HG03558 (cell line): ENCODE results near the gene GADL1.

Experiments
- ATAC-seq: cut with Tn5 transposase; IDR thresholded peaks from one replicate; pipeline ENCODE4 v1.9.1; 2021; ENCODE audit warnings: moderate number of reproducible peaks; ENCODE audit not compliant: unreplicated experiment; ENCODE audit errors: extremely low read depth

Gene GADL1, protein sequence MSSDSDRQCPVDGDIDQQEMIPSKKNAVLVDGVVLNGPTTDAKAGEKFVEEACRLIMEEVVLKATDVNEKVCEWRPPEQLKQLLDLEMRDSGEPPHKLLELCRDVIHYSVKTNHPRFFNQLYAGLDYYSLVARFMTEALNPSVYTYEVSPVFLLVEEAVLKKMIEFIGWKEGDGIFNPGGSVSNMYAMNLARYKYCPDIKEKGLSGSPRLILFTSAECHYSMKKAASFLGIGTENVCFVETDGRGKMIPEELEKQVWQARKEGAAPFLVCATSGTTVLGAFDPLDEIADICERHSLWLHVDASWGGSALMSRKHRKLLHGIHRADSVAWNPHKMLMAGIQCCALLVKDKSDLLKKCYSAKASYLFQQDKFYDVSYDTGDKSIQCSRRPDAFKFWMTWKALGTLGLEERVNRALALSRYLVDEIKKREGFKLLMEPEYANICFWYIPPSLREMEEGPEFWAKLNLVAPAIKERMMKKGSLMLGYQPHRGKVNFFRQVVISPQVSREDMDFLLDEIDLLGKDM

DNA sequence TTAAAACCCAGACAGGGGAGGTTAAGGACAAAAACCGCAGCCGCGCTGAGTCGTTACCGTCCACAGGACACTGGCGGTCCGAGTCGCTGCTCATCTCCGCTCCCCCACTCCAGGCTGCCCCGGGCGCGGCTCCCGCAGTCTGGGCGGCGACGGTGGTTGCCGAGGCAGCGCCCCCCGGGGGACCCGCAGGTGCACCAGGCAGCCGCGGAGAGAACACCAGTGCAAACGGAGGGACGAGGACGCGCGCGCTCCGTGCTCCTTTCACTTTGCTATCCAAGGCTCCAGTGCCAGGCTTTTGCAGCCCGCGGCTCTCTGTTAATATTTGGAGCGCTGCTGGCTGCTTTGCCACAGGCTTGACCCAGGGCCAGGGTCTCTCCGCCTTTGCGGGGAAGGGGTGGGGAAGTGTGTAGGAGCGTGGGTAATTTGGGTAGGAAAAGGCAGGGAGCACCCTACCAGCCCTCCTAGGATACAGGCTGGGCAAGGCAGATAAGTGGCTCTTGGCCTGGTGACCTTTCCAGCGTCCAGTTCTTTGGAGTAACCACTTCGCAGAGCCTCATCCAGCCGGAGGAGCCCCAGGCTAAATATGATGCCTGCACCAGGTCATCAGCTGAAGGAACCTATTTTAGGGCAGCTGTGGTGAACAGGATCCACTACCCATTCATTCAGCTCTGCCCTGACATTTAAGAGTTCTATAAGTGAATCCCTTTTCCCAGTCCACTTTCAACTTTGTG is at the start of gene GADL1:
TSS of gene GADL1 (minus strand) at position 141 of the 731 bp plus-strand sequence. CDS start at position 94, 47 bp downstream.
- no peak for ATAC-seq

DNA sequence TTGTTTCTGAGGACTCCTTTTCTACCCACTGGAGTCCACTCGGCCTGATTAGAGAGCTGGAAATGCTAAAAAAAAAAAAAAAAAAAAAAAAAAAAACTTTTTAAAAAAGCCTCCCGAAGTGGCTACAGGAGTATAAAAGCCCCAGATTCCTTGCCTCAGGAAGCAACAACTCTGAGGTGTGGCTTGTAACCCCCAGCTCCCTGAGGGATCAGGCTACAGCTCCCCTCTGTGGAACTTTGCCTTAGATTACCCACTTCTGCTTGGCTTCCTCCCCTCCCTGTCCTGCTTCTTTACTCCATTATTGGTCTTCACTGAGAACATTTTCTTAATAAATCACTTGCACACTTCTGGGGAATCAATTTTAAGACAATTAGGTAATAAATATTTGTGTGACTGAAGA is 49.7 kb upstream of the GADL1 start:
- ATAC-seq: no peak

DNA sequence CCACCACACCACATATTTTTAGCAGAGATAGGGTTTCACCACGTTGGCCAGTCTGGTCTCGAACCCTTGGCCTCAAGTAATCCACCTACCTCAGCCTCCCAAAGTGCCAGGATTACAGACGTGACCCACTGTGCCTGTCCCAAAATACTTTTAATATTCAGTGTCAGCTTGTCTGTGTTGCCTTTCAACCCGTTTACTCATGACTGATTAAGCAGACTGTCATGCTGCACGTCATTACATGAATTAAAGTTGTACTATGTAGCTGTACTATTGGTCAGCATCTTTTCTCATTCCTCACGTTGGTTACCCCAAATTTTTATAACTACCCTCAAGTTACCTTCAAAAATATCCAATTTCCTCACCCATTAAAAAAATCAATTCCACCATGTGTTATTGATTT is 48.7 kb upstream of the GADL1 start:
- no peak for ATAC-seq

DNA sequence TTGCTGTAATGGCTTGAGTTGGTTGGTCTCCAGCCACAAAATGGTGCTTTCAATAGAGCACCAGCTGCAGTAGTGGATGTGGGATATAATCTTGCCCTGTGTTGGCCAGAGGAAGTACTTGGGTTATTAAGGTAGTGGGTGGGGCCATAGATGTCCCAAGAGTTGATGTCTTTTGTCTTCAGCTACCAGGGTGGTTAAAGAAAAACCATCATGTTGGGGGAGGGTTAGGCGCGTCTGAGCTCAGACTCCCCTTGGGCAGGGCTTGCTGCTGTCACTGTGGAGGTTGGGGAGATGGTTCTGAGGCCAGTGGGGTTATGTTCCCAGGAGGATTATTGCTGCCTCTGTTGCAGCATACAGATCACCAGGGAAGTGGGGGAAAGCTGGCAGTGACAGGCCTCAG is 46.9 kb upstream of the GADL1 start:
- ATAC-seq: no peak

DNA sequence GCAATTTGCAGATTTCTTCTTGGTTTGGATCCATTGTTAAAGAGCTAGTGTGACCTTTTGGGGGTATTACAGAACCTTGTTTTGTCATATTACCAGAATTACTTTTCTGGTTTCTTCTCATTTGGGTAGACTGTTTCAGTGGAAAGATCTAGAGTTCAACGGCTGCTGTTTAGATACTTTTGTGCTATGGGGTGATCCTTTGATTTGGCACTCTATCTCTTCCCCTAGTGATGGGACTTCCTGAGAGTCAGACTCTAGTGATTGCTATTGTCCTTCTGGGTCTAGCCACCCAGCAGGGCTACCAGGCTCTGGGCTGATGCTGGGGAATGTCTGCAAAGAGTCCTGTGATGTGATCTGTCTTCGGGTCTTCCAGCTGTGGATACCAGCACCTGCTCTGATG is 46.3 kb upstream of the GADL1 start:
- no peak for ATAC-seq

DNA sequence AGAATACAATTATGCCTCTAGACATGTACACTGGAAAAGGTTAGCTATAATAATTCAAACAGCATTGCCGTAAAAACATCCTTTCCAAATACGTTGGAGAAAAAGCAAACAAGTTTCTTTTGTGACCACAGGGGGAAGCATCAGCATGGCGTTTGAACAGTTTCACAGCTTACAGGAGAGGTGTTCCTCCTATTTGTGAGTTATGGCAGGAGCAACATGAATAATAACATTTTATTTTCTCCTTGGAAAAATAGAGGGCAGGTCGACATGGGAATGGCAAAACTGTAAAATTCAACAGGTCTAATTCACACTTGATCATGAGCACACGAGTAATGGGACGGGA is 39.7 kb upstream of the GADL1 start:
- ATAC-seq: no peak

DNA sequence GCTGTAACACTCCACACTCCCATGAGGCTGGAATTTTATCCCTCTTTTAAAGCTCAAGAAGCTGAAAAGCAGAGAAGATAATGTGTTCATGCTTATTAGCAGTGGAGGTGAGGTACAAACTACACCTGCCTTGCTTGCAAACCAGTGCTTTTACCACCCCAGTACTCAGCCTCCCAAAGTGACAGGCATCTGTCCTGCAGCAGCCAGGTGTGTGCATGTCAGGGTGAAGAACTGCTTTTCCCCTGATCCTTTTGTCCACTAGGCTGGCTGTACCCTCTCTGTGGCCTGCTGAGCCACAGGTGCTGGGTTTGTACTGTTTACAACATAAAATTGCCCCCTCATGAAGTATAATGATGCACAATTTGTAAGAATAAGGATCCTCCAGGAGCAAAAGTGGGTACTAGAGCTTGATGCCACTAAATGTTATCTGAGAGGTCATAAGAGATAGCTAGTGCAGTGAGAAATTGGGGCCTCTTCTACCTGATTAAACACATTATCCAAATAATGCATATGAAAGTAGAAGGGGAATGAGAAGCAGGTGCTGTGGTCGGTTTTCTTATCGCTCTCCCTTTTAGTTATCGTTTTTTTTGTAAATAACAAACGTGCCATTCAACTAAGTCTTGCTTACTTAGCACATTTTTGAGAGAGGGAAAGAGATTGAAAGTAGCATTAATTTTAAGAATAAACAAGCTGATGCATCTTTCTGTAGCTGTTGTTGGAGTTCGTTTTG is 39.2 kb upstream of the GADL1 start:
- ATAC-seq: no peak

DNA sequence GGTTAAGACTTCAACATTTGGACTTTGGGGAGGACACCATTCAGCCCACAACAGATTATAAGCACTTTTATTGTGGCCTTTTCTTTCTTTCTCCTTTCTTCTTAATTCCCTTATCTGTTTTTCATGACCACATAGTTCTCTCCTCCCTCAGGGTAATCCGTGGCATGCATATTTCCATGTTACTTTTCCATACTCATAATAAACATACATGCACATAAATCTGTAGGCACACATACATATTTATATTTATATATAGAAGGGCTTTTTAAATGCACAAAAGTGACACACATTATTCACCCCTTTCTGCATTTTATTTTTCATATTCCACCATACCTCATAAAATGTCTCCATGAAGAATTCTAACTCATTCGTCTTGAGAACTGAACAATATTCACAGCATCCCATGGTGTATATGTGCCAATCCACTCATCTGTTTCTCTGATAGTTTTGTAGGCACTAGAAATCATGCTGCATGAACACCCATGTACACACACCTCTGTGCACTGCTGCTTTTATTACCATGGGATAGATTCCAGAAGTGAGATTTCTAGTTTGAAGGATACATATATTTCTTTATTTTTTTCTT is 38.1 kb upstream of the GADL1 start:
- no peak for ATAC-seq

DNA sequence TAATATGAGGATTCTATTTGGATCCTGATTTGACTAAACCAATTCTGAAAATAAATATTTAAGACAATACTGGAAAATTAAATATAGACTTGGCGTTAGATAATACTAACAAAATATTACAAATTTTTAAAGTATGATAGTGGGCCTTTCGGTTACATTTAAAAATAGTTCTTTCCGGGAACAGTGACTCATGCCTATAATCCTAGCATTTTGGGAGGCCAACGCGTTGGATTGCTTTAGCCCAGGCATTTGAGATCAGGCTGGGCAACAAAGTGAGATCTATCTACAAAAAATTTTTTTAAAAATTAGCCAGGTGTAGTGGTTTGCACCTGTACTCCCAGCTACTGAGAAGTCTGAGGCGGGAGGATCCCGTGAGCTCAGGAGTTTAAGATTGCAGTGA is 30.3 kb upstream of the GADL1 start:
- no peak for ATAC-seq

DNA sequence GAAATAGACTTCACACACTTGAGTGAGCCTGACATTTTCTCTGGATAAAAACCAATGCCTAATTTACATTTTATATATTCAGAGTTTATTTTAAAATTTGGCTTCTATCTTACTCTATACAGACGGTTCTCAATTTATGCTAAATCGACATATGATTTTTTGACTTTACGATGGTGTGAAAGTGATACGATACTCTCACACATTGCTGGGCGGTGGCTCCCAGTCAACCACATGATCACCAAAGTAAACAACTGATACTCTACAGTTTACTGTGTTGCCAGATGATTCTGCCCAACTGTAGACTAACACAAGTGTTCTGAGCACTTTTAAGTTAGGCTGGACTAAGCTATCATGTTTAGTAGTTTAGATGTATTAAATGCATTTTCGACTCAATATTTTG is 25.1 kb upstream of the GADL1 start:
- no peak for ATAC-seq

DNA sequence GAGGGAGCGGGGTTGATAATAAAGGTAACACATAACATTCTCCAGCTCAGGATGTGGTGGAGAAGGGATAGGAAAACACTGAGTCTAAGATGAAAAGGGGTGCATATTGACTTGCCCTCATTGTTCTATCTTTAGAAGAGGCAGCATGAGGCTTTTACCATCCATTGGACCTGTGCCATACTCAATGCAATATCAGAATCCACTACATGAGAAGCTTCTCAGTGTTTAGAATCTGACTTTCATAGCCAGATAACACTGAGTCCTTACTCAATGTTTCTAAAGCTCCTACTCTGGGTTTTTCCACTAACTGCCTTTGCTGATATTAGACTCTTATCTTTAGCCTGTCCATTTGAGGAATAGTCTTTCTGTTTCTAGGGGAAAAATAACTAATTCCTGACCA is 24.3 kb upstream of the GADL1 start:
- no peak for ATAC-seq

DNA sequence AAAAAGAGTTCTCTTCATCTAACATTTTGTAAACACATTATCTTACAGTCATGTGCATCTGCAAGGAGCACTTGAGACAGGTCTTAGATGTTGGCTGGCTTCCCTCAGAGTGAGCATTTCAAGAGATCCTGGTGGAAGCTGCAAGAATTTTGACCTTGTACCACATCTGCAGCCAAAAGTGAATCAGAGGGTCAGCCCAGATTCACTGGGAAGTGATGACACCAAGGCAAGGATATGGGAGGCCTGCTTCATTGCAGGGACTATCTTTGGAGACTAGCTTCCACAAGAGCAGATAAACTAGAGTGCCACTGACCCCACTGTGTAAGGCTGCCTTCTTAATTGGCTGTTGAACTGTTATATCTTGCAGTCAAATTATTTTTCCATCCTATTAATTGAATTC is 21.3 kb upstream of the GADL1 start:
- no peak for ATAC-seq

DNA sequence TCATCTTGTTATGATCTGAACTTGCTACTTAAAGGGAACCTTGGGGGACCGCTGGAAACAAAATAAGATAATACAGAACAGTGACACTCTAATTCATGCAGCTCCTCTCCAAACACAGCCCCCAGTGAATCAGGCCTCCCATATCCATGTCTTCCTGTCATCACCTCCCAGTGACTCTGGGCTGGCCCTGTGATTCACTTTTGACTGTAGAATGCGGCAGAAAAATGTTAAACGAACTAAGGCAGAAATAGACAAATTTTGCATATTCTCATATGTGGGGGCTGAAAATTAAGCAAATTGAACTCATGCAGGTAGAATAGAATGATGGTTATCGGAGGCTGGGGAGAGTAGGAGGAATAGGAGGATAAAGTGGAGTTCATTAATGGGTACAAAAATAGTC is 20.2 kb upstream of the GADL1 start:
- no peak for ATAC-seq

DNA sequence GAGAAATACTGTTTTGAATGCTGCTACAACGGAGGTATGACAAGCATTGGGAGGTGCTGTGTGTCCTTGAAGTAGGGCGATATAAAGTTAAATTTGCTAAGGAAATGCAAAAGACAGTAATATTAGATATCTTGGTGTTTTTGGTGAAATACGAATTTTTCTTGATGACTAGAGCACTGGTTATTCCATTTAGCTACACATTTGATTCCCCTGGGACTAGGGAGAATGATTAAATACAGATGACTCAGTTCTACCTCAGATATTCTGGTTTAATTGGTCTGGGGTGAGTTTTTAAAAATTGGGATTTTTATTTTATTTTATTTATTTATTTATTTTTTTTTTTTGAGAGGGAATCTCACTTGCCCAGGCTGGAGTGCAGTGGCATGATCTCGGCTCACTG is 18.7 kb upstream of the GADL1 start:
- ATAC-seq: no peak

DNA sequence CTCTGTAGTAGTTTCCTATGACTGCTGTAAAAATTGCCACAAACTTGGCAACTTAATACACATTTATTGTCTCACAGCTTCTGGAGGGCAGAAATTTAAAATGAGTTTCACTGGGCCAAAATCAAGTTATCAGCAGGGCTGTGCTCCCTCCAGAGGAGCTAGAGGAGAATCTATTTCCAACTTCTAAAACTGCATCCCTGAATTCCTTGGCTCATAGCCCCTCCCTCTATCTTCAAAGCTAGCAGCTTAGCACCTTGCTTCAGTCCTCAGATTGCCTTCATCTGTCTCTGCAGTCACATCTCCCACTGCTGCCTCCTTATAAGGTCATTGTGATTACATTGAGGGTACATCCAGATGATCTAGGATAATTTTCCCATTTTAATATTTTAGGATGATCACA is 17.8 kb upstream of the GADL1 start:
- ATAC-seq: no peak

DNA sequence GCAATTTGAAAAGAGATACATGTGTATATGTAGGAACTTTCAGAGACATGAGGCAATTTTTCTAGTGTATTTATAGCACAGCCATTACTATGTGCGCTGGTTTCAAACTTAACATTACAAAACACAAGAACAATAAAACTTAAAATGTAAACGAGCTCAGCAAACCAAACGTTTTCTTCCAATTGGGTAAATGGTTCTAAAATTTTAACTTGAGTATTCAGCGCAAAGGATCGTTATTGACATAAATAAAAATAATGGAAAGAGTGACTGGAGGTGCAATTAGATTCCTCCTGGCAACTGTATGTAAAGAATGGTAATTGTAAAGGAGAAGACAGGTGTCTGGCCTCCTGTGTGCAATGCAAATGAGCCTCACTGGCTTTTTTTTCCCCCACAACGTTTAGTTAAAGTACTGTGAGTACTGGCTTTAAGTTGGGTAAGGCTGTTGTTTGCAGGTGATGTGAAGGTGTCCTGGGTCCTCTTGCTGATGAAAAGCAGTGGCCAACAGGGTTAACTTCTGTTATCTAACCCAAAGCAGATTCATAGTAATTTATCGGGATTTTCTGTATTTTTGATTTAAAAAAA is 14.1 kb upstream of the GADL1 start:
- no peak for ATAC-seq

DNA sequence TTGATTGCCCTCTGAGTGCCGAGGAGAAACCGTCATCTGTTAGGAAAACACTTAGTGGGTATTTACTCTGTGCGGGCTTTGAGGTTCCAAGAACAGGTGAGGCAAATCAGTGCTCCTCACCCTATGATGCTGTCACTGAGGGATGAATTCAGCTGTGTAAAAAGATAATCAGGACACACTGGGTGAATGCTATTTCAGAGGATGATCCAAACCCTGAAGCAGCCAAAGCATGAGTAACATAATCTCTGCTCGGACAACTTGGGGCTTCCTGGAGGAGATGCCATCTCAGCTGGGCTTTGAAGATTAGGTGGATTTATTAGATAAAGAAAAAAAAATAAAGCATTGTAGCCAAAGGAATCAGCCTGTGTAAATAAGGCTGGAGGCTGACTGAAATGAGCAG is 10.5 kb upstream of the GADL1 start:
- ATAC-seq: no peak

DNA sequence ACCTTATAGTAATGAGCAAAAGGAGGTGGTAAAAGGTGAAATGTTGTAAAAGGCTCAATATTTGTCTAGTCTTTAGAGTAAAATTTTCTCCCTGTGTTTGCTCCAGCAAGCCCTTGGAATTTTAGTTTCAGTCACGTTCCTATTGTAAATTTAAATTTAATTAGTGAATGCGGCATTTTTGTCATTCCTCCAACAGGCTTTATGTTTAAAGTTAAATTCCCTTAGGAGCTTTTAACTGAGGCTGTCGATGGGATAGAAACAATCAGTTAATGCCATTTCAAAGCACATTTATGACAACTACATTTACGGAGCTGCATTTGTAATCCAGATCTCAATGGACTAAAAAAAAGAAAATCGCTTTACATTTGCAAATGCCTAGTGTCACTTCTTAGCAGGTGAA is 868 bp upstream of the GADL1 start:
- no peak for ATAC-seq

DNA sequence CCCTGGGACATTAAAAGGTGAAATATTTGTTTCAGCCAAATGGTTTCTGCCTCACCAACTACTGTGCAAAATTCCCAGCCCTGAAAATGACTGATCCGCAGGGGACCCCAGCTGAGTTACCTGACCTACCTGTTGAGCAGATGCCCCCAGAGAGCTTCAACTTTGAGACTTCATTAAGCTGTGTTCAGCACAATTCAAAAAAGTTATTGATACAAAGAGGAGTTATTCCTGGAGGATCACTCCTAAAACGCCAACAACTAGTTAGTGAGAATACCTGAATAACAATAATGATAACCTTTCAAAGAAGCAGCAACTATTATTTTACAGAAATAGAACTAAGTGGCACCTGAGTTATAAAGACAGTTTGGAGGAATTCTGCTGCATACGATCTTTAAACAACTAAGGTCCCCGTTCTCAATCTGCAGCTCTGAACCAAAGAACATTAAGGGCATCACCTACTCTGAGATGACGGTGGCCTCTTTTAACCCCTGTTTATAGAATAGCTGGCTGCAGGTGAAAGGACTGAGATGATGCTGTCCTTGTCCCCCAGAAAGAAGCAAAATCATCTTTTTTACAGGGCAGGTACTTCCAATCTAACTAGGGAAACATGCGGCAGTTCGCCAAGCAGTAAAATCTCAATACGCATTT is 659 bp downstream of the GADL1 start:
- ATAC-seq: no peak

DNA sequence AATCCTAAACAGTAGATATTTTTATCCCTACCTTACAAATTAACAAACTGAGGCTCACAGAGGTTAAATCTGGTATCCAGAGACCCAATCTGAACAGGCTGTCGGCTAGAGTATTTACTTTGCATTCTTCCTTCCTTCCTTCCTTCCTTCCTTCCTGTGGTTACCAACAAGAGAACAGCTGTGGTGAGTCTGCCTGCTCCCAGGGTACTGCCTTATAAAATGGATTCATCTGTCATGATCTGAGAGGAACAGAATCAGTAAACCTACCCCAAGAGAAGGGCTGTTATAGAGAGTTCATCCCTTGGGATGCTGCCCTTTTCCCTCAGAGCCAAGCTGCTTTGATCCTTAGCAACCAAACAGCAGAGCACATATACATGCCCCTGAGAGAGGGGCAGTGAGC is 3.6 kb downstream of the GADL1 start:
- no peak for ATAC-seq
